Neural cell (in vitro differentiated cells): Measurements from ENCODE around the gene CELA2B. TPM values are rescaled to one million over a fixed set of nuclear protein-coding genes. Genes with fewer than 3 reads are reported as not detected.
"Not testable (repeated sequence)": the region's sequence is repeated elsewhere in the genome, so short reads cannot be mapped to it uniquely, and the experiment has no call there.

Experiments
- H2AFZ ChIP-seq: fragments of 200-600, 300-800 bp; sonication (generic), shearing (Covaris generic); 2 replicates; pipeline ENCODE4 v1.6.0; 2014; ENCODE audit warnings: low read depth, mild to moderate bottlenecking, antibody characterized with exemption, low read length, moderate library complexity
- H3F3A ChIP-seq: fragments of 200-600 bp; shearing (Covaris generic); 2 replicates; pipeline ENCODE4 v1.6.1; 2016; ENCODE audit warnings: mild to moderate bottlenecking, moderate library complexity, mixed read lengths, antibody characterized with exemption, low read length; ENCODE audit not compliant: insufficient read depth, poor library complexity, severe bottlenecking
- H3K27ac ChIP-seq: fragments of 200-600, 300-800 bp; sonication (generic), shearing (Covaris generic); 2 replicates; pipeline ENCODE4 v1.5.1; 2014; ENCODE audit warnings: mild to moderate bottlenecking, low read length, moderate library complexity
- H3K27me3 ChIP-seq: fragments of 300-800, 200-600 bp; sonication (generic), shearing (Covaris generic); 2 replicates; pipeline ENCODE4 v1.6.0; 2014; ENCODE audit warnings: mild to moderate bottlenecking, low read depth, low read length, moderate library complexity; ENCODE audit not compliant: insufficient read depth
- H3K36me3 ChIP-seq: fragments of 300-800, 200-600 bp; sonication (generic), shearing (Covaris generic); 2 replicates; pipeline ENCODE4 v1.5.1; 2014; ENCODE audit warnings: mild to moderate bottlenecking, antibody characterized with exemption, low read length, moderate library complexity; ENCODE audit not compliant: insufficient read depth
- H3K4me2 ChIP-seq: fragments of 300-800, 200-600 bp; sonication (generic), shearing (Covaris generic); 2 replicates; pipeline ENCODE4 v1.6.0; 2014; ENCODE audit warnings: mild to moderate bottlenecking, low read length
- H3K4me3 ChIP-seq: fragments of 300-800, 200-600 bp; sonication (generic), shearing (Covaris generic); 2 replicates; pipeline ENCODE4 v1.5.1; 2014; ENCODE audit warnings: mild to moderate bottlenecking, low read length, moderate library complexity
- H3K79me2 ChIP-seq: fragments of 200-600 bp; shearing (Covaris generic); replicated peaks from 2 replicates; pipeline ENCODE4 v1.6.0; 2014; ENCODE audit warnings: mild to moderate bottlenecking, low read length, moderate library complexity; ENCODE audit not compliant: insufficient read depth
- H3K9ac ChIP-seq: fragments of 300-800, 200-600 bp; sonication (generic), shearing (Covaris generic); 2 replicates; pipeline ENCODE4 v1.6.1; 2016; ENCODE audit warnings: mild to moderate bottlenecking, low read length, mixed read lengths
- H3K9me2 ChIP-seq: fragments of 200-600 bp; shearing (Covaris generic); 2 replicates; pipeline ENCODE4 v1.6.1; 2016; ENCODE audit warnings: mild to moderate bottlenecking, low read length, mixed read lengths; ENCODE audit not compliant: insufficient read depth
- H3K9me3 ChIP-seq: fragments of 200-600, 300-800 bp; sonication (generic), shearing (Covaris generic); 2 replicates; pipeline ENCODE4 v1.6.1; 2016; ENCODE audit warnings: mild to moderate bottlenecking, mixed run types, low read length, moderate library complexity, mixed read lengths
- H4K20me1 ChIP-seq: fragments of 200-600 bp; shearing (Covaris generic); 2 replicates; pipeline ENCODE4 v1.6.1; 2016; ENCODE audit warnings: mild to moderate bottlenecking, mixed run types; ENCODE audit not compliant: insufficient read depth
- CTCF ChIP-seq: fragments of 450-650 bp; IDR thresholded peaks from 2 replicates; pipeline ENCODE4 v1.5.1; 2014; ENCODE audit warnings: antibody characterized with exemption, mild to moderate bottlenecking, moderate library complexity; ENCODE audit not compliant: poor library complexity, severe bottlenecking
- EP300 ChIP-seq: fragments of 450-650 bp; conservative IDR thresholded peaks from 2 replicates; pipeline ENCODE4 v1.6.1; 2014; ENCODE audit warnings: antibody characterized with exemption, mild to moderate bottlenecking, moderate library complexity; ENCODE audit not compliant: poor library complexity, severe bottlenecking
- EZH2 ChIP-seq: fragments of 200-600, 300-800 bp; shearing (Covaris generic), sonication (generic); IDR thresholded peaks from 2 replicates; pipeline ENCODE4 v1.6.1; 2014; ENCODE audit warnings: antibody characterized with exemption, low read length, borderline replicate concordance, mild to moderate bottlenecking; ENCODE audit not compliant: insufficient read depth, poor library complexity, severe bottlenecking
- MXI1 ChIP-seq: fragments of 450-650 bp; conservative IDR thresholded peaks from 2 replicates; pipeline ENCODE4 v1.6.1; 2014; ENCODE audit warnings: antibody characterized with exemption, mild to moderate bottlenecking; ENCODE audit not compliant: poor library complexity, severe bottlenecking
- POLR2AphosphoS5 ChIP-seq: IDR thresholded peaks from 2 replicates; pipeline ENCODE4 v1.6.1; 2012
- RAD21 ChIP-seq: fragments of 450-650 bp; conservative IDR thresholded peaks from 2 replicates; pipeline ENCODE4 v1.6.1; 2014; ENCODE audit warnings: antibody characterized with exemption, mild to moderate bottlenecking, moderate library complexity
- REST ChIP-seq: IDR thresholded peaks from 2 replicates; pipeline ENCODE4 v1.6.1; 2012; ENCODE audit warnings: borderline replicate concordance
- SMC3 ChIP-seq: fragments of 450-650 bp; conservative IDR thresholded peaks from 2 replicates; pipeline ENCODE4 v1.6.1; 2014; ENCODE audit warnings: antibody characterized with exemption, mild to moderate bottlenecking, moderate library complexity; ENCODE audit not compliant: poor library complexity
- TAF1 ChIP-seq: IDR thresholded peaks from 2 replicates; pipeline ENCODE4 v1.6.1; 2012; ENCODE audit warnings: low read depth
- polyA plus RNA-seq: library from polyadenylated mRNA; depleted of rRNA; stranded (reverse); fragments of >200 nt; gene quantifications from 2 replicates; pipeline ENCODE4 v1.2.3, GENCODE V29; 2014

Gene CELA2B
- polyA plus RNA-seq, 1 donor from 2014 or later, result not detected

- no peaks in the 10 kb centered on the region for H3K27me3 ChIP-seq
- H3K36me3 ChIP-seq, result no peaks in the 10 kb centered on the region
- H3K4me2 ChIP-seq, result no peak overlapping the region
- no peak overlapping the region for H3K4me3 ChIP-seq
- H3F3A ChIP-seq, result no peaks in the 10 kb centered on the region
- no peak overlapping the region for H3K9ac ChIP-seq
- no peaks in the 10 kb centered on the region for H4K20me1 ChIP-seq
- no peaks in the 10 kb centered on the region for H3K79me2 ChIP-seq
- no peak overlapping the region for H3K27ac ChIP-seq
- H3K9me2 ChIP-seq, result no peaks in the 10 kb centered on the region
- no peaks in the 10 kb centered on the region for H3K9me3 ChIP-seq
- TF ChIP-seq POLR2AphosphoS5, result no peak
- TF ChIP-seq RAD21, result no peak
- H2AFZ ChIP-seq, result no peak overlapping the region
Measured at GRCh38 chr1:15433471-15433870, 42.4 kb upstream of the CELA2B start.

GRCh38 chr1:15434739-15435138, 41.2 kb upstream of the CELA2B start:
- H3K27ac ChIP-seq, H3K4me3 ChIP-seq, H3K27me3 ChIP-seq, H3K4me2 ChIP-seq, H3K36me3 ChIP-seq, H3K9me3 ChIP-seq, H3K9me2 ChIP-seq, H3K9ac ChIP-seq, H2AFZ ChIP-seq, H4K20me1 ChIP-seq, H3K79me2 ChIP-seq, H3F3A ChIP-seq: not testable (repeated sequence)

GRCh38 chr1:15435239-15436077, 40.4 kb upstream of the CELA2B start:
- TF ChIP-seq POLR2AphosphoS5, result no peak
- TF ChIP-seq CTCF, result no peak
- TF ChIP-seq EP300, result no peak
- TF ChIP-seq MXI1, result no peak
- no peak for TF ChIP-seq REST
- TF ChIP-seq TAF1, result no peak
- TF ChIP-seq RAD21, result no peak
- TF ChIP-seq EZH2, result no peak
- TF ChIP-seq SMC3, result no peak
- Histone ChIP-seq H3K79me2 (no peaks in the 10 kb centered on the region), H2AFZ (no peak overlapping the region), H4K20me1 (no peaks in the 10 kb centered on the region), H3K9me3 (no peaks in the 10 kb centered on the region), H3K27ac (no peak overlapping the region), H3F3A (no peaks in the 10 kb centered on the region), H3K9me2 (no peaks in the 10 kb centered on the region), H3K36me3 (no peaks in the 10 kb centered on the region), H3K4me3 (no peak overlapping the region), H3K27me3 (no peaks in the 10 kb centered on the region), H3K9ac (no peak overlapping the region), H3K4me2 (no peak overlapping the region)
